ENCODE measurements around the gene IER2.
"Not testable (repeated sequence)": the region's sequence is repeated elsewhere in the genome, so short reads cannot be mapped to it uniquely, and the experiment has no call there.

Gene IER2

DNA sequence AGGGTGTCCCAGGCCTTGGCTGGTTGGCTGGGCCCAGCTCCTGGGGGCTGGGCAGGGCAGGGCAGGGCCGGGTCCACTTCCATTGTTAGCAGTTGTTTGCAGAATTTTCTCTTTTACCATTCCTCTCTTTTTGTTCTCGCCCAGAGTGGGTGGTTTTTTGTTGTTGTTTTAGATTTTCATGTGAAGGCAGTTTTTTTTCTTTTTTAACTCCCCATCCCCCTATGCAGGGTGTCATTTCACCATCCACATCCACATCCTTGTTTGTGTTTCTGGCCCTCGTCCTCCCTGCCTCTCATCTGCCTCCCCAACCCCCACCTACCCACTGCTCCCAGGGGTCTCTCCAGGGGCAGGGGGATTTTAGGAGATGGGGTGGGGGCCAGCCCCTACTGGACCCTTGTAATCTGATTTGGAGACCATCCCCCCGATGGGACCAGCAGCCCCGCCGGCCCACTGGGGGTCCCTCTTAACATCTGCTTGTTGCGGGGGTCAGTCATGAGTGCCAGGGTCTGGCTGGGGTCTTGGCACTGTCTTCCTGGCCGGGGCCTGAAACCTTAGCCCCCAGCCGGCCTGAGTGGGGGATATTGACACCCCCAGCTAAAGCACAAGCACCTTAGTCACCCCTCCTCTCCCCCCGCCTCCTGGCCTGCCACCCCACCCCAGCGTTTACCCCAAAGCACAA, 10.4 kb upstream of the IER2 start:
- DNase-seq (ENCODE audit: low spot score) = no peak

DNA sequence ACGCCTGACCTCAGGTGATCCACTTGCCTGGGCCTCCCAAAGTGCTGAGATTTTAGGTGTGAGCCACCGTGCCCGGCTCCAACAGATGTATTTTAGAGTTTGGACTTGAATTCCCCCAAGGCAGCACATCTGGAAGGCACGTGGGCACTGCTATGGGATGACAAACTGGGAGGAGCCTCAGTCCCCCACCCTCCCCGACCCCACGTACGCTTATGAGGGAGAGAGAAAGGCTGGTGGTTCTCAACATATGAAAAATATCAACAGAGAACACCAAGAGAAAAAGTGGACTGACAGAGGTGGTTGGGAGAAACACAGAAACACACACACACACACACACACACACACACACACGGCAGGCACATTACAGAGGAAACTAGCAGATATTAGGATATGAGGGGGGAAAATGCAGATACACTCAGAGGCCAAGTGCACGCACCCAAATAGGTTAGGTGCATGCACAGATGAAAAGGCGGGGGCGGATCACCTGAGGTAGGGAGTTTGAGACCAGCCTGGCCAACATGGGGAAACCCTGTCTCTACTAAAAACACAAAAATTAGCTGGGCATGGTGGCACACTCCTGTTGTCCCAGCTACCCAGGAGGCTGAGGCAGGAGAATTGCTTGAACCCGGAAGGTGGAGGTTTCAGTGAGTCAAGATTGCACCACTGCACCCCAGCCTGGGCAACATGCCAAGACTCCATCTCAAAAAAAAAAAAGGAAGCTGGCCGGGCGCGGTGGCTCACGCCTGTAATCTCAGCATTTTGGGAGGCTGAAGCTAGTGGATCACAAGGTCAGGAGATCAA, 3.2 kb upstream of the IER2 start:
- no peak for DNase-seq (ENCODE audit: low spot score)

DNA sequence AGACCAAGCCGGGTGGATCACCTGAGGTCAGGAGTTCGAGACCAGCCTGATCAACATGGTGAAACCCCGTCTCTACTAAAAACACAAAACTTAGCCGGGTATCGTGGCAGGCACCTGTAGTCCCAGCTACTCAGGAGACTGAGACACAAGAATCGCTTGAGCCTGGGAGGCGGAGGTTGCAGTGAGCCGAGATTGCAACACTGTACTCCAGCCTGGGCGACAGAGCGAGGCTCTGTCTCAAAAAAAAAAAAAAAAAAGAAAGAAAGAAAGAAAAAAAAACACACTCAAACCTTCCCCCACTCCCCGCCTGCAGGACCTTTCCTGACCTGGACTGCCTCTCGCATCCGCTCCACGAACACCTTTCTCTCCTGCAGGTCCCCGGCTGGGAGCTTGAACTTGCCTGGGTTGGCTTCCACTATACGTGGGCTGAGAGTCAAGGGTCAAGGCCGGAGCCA, 1.0 kb upstream of the IER2 start:
- not testable (repeated sequence) for DNase-seq (ENCODE audit: low spot score)

GRCh38 chr19:13149628-13150186, 504 bp upstream of the IER2 start:
- DNase-seq (ENCODE audit: low spot score) = peak; percentile 54

DNA sequence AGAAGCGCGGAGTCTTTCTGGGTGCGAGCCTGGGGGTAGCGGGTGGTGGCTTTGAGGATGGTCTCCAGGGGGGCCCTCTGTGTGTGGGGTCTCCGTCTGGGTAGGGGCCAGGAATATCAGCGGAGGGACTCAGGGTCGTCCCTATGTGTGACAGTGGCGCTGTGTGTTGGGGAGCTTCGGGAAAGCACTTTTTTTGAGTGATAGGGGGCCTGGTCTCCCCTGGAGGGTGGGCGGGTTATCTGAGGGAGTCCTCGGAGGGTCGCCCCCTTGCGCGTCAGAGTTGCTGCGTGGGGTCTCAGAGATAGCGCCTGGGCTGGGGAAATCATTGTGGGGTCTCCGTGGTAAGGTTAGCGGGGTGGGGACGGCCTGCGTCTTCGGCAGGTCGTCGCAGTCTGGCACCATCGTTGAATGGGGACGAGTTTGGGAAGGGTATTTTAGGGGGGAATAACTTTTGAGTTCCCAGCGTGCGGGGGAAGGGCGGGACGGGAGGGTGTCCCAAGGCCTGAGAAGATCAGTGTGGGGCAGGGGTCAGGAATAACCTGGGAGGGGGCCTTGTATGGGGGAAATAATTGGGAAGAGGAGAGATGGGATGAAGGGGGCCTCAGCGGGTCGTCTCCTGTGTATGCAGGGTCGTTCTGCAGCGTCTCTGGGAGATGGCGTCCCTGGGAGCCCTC, 857 bp downstream of the IER2 start:
- peak; percentile 32 for DNase-seq (ENCODE audit: low spot score)

DNA sequence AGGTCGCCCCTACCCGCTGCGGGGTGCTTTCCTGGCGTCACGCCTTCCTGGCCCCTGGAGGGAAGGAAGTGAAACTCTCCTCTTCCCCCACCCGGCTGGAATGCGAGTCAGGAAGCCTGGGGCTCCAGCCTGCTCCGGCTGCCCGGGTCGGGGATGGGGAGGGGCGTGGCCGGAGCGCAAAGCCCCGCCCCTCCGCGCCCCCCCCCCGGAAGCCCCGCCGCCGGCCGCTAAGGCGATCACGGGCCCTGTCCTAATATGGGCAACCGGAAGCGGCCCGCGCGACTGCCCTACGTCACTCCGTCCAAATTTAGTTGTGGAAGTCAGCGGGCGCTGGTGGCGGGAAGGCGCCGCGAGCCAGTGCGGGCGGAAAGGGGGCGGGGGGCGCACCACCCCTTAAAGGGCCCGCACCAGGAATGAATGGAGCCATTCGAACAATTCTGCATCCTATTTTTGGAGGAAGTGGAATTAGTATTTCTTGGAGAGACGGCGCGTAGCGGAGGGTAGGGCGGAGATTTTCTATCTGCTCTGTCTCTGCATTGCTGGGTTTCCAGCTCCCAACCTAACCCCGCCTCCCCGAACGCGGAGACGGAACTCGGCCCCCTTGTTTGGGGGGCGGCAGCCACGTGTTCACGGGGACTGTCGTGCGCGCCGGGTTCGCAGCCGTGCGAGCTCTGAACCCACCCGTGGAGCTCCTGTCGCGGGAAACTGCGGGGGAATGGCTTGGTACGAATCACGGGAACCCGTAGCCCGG, 1.6 kb downstream of the IER2 start:
- peak; percentile 99 for DNase-seq (ENCODE audit: low spot score)

- no peak for DNase-seq (ENCODE audit: low spot score)
These were observed 2.3 kb downstream of the IER2 start for GRCh38 chr19:13152356-13152973.

DNA sequence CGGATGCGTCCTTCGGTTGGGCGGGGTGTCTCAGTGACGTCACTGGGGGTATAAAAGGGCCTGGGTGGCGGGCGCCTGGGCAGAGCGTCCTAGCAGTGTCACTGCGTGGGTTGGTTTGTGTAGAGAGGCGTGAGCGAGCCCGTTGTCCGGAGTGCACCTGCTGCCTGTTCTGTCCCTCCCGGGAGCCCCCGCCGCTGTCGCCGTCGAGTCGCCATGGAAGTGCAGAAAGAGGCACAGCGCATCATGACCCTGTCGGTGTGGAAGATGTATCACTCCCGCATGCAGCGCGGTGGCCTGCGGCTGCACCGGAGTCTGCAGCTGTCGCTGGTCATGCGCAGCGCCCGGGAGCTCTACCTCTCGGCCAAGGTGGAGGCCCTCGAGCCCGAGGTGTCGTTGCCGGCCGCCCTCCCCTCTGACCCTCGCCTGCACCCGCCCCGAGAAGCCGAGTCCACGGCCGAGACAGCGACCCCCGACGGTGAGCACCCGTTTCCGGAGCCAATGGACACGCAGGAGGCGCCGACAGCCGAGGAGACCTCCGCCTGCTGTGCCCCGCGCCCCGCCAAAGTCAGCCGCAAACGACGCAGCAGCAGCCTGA, 2.9 kb downstream of the IER2 start:
- peak; percentile 96 for DNase-seq (ENCODE audit: low spot score)

GRCh38 chr19:13153569-13154240, 3.5 kb downstream of the IER2 start:
- peak; percentile 34 for DNase-seq (ENCODE audit: low spot score)

GRCh38 chr19:13154241-13154778, 4.1 kb downstream of the IER2 start:
- peak; percentile 89 for DNase-seq (ENCODE audit: low spot score)

DNA sequence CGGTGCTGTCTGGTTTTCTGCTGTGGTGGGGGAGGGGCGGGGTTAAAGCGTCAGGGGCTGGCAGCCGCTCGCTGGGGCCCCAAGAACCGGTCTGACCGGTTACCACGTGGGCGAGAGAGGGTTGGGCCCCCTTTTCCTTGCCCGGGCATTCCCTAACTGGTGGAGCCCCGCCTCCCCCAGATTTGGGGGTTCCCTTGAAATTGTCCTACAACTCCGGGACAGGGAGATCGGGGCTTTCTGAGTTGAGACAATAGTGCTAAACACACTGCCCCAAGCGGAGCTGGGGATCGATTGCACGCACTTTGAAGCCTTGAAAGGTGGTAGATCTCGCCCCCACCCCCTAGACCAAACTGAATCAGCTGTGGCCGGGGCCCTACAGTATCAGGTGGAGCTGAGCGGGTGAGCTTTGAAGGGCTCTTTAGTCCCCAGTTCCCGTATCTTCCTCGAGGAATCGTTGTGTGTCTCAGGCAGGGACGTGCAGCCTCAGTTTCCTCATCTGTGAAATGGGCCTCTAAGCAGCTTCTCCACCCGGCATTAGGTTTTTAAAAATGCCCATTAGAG, 4.8 kb downstream of the IER2 start:
- peak; percentile 57 for DNase-seq (ENCODE audit: low spot score)

- DNase-seq (ENCODE audit: low spot score) = peak; percentile 85
These were observed 5.5 kb downstream of the IER2 start for GRCh38 chr19:13155472-13156359.

- DNase-seq (ENCODE audit: low spot score) = no peak
These were observed 9.5 kb downstream of the IER2 start for GRCh38 chr19:13159713-13160112.

- peak; percentile 52 for DNase-seq (ENCODE audit: low spot score)
These were observed 10.3 kb downstream of the IER2 start for GRCh38 chr19:13160557-13160956.

- DNase-seq (ENCODE audit: low spot score) = peak; percentile 83
These were observed 12.8 kb downstream of the IER2 start for GRCh38 chr19:13162724-13163608.

DNA sequence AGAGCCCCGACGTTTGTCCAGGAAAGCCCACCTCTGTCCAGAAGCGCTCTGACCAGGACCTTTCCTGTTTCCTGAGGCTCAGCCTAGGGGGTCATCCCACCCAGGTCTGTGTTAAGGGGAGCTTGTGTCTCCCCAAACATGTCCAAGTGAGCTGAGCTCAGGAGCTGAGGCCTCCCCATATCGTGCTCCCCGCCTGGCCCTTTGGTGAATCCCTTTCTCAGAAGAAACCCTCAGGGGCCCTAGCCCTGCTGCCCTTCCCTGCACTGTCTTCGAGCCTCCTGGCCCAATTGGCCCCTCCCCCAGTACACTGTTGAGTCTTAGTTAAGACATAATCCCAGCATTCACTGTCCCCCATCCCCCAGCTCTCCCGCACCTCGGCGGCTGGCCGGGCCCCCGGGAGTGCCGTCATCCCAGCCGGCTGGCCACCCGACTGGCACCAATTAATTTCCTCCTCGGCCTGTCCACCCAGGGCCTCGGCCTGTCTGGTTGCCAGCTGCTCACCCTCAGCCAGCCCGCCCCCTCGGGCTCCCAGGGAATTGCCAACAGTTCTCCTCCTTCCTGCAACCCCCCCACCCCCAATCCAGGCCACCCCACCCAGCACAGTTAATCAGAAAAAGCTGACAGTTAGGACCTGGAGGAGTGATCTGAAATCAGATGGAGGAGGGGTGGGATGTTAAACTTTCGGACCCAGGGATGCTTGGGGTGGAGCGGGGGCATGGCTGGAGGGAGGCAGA, 13.6 kb downstream of the IER2 start:
- peak; percentile 87 for DNase-seq (ENCODE audit: low spot score)

All from hepatic stellate cell (primary cell).